LoVo (cell line): Measurements from ENCODE around the gene ANO6.

Experiments
- DNase-seq: peaks from one replicate; pipeline ENCODE4 v3.0.0-alpha.2; 2016; ENCODE audit warnings: low spot score

ANO6 gene

DNA sequence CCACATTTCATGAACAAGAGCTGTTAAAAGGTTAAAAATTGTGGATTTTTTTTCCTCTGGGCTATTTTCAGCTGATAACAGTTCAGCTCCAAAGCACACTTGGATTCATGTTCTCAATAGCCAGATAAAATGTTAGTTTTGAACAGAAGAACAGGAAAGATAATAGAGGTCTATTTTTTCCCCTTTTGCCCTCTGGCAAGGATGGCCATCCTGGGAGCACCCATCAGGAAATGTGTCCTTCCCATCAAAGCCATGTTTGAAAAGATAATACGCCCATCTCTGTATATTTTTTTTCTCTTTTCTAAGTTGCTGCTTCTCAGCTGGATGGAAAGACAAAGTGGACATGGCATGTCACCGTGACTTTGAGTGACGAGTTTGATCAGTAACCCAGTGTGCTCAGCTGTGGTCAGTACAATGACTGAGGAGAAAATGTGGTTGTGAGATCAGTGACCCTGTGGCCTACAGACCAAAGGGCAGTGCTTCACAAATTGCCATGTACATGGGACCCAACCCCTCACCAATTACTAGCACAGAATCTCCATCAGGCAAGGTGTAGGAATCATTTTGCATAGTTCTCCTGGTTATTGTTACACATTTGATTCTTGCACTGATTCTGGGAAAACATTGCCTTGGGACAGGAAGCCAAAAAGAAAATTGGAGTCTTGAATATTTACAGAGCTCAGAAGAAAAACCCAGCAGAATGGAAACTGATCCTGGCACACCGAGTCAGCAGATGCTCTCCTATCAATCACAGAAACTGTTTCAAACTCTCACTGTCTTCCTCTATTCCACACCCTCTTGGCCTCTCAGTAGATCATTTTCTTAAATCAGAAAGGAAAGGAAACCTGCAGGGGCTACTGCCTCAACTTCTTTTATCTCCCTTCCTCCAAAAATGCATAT, 64.3 kb downstream of the ANO6 start:
- DNase-seq = no peak

DNA sequence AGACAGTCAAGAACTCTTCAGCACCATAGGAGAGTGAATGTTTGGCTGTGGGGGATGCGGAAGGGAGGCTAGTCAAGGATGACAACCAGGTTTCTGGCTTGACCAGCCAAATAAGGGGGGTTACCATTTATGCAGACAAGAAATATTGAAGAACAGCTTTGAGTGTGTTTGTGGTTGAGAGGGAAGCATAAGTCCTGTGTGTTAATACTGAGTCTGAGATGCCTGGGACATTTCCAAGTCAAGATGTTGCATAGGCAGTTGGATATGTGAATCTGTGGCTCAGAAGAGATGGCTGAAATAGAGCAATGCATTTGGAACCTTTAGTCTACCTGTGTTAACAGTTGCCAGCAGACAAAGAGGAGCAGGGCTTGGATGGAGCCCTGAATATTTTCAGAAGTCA, 66.1 kb downstream of the ANO6 start:
- DNase-seq = no peak

DNA sequence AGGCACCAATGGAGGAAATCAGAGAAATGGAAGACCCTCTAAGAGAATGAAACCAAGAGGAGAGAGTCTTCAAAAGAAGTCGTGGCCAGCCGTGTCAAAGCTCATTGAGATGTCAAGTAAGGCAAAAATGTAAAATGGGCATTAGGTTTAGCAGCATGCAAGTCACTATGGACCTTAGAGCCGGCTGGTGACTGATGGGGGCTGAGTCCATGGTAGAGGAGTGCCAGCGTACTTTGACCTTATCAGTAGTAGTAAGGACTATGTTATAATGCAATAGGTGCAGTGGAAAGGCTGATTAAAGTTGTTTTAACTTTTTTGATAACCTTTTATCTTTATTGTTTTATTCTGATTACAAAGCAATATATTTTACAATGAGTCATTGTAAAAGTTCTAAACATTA, 66.5 kb downstream of the ANO6 start:
- peak; percentile 59 for DNase-seq

DNA sequence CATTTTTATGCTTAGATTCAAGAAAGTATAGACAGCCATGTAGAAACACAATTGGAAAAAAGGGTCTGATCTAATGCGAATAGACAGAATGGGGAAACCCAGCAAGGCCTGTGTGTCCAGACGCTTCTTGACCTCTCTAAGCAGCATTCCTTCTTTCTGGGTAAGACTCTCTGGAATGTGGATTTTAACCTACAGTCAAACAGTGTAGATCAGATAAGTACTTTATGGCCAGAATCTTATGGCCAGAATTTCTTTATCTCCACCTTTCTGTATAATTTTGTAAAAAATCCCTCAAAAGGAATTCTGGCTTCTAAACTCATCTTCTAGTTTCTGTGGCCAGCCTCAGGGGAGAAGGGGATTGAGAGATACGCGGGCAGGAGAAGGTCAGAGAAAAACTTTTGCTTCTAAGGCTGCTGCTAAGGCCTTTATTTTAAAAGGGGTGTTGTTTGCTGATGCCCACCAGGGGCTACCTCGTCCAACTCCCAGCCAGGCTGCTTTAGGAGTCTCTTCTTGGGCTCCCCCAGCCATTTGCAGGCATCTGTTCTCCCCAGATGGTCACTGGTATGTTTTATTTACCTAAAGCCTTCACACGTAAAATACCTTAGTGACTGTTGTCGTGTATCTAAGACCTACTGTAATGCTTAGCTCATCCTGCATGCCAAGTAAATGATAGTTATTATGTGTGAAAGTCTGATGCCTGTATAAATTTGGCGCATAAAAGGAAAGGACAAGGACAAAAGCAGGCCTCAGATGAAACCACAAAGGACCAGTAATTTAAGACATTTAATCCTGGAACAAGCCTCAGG, 68.4 kb downstream of the ANO6 start:
- peak; percentile 48 for DNase-seq

DNA sequence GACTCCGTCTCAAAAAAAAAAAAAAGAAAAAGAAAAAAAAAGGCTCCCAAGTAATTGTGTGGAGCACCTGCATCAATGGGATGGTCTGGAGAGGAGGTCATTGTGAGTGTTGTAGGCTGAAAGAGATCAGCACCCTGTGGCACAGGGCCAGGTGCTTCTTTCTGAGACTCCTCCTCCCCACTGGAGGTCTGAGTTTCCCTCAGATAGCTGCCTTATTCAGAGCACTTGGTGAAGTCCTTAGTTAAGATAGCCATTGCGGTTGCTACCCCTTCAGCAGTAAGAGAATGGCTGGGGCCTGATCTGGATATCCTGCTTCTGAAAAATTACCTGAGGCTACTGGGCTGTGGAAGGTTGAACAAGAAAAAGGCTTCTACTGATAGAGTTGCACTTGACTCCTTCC, 69.8 kb downstream of the ANO6 start:
- DNase-seq = no peak

DNA sequence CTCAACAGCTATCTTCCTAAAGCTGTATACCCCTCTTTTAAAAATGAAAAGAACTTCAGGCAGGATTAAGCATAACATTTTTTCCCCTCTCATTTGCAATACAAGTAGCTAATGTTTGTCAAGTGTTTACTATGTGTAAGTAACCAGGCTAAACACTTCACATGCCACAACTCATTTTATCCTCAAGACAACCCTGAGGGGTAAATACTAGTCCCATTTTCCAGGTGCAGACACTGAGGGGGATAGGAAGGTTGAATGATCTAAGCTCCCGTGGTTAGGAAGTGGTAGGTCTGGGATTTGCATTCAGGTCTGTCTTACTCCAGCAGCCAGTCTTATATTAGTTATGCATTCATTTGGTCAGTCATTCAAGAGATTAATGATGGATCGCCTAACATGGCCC, 70.7 kb downstream of the ANO6 start:
- no peak for DNase-seq

DNA sequence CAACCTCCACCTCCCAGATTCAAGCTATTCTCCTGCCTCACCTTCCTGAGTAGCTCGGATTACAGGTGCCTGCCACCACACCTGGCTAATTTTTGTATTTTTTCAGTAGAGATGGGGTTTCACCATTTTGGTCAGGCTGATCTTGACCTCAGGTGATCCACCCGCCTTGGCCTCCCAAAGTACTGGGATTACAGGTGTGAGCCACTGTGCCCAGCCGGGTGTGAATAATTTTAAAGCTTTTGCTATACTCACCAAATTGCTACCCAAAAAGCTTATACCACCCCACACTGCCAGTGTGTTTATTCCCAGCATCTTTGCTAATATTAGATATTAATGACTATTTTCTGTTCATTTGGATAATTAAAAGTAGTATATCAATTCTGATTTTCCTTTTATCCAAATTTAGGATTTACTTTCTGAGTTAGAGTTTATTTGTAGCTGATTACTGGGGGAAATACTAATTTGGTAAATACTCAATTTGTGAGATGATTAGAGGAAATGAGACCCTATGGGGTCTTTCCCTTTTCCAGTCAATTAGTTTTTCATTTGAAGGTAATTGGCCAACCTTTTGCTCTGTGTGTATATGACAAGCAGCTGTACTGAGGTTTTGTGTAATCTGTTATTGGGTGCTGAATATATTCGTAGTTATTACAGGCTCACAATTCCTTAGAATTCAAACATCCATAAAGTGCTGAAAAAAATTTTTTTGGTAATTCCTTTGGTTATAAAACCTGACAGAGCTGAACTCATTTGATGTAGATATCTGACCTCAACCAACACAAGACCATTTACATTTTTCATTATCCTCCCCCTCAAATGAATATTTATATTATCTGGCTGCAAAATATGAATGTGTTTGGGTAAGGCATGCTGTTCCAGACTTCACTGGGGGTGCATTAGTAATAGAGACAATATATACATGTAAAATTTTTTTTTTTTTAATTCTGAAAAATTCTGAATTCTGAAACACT, 73.6 kb downstream of the ANO6 start:
- no peak for DNase-seq

DNA sequence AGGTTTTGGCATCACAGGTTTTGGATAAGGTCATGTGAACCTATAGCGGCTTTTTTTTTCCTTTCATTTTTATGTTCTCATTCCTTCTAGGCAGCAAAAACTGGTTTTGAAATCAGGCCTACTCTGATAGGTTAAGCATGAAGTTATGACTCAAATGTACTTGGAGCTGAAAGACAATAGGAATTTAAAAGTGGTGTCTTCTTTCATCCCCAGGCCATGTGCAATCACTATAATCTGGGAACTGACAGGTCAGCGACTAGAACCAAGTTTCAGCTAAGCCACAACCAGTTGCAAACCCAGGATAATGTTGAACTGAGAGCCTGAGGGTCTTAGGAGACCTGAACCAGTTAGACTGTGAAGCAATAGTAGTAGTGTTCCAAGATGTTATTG, 74.3 kb downstream of the ANO6 start:
- DNase-seq = no peak

DNA sequence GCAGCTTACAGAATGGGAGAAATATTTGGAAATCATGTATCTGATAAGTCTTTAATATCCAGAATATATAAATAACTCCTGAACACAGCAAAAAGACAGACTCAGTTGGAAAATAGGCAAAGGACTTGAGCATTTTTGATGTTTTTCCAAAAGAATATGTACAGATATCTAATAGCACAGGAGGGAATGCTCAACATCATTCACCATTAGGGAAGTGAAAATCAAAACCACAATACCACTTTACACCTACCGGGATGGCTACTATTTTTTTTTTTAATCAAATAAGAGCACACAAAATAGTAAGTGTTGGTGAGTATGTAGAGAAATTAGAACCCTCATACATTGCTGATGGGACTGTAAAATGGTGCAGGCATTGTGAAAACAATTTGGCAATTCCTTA, 75.6 kb downstream of the ANO6 start:
- no peak for DNase-seq

DNA sequence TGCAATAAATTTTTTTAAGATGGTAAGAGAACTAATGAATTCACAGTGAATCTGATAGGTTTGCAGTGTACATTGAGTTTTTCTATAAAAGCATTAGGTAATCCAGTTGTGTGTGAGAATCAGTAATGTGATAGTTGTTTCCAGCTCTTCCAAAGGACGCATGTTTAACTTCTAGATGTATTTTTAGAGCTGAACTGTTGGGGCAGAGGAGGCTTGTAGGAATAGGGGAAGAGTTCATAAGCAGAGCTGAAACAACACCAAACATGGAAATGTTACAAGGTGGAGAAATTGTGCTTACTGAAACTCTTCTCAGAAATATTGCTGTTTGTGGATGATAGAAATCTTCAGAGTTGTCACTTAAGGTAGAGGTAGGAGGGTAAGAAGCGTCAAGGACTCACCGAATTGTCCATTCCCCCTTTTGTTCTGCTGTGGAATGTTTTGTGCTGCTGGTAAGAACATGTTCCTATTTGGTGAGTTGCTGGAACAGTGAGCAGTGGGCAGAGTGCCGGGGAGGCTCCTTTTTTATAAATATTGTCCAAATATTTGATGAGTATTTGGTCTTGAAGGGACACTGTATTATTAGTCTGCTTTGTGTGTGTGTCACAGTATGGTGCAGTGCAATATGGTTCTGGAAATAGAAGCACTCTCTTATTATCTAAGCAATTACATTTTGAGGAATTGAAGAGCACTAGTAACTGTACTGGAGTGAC, 76.7 kb downstream of the ANO6 start:
- no peak for DNase-seq

DNA sequence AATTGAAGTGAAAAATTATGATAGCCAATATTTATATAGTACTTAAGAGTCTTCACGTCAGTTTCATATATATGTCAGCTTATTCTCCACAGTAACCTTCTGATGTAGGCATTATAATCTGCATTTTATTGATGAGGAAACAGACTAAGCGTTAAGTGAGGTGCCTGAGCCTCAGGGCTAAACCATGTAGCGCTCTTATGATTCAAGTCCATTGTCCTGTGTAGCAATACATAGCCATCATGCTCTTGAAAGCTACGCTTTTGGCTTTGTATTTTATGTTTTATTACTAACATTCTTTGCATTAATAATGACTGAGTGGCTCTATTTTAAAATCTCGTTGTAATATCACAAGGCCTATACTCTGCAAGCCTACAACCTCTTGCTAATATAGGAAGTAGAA, 79.0 kb downstream of the ANO6 start:
- DNase-seq = no peak

DNA sequence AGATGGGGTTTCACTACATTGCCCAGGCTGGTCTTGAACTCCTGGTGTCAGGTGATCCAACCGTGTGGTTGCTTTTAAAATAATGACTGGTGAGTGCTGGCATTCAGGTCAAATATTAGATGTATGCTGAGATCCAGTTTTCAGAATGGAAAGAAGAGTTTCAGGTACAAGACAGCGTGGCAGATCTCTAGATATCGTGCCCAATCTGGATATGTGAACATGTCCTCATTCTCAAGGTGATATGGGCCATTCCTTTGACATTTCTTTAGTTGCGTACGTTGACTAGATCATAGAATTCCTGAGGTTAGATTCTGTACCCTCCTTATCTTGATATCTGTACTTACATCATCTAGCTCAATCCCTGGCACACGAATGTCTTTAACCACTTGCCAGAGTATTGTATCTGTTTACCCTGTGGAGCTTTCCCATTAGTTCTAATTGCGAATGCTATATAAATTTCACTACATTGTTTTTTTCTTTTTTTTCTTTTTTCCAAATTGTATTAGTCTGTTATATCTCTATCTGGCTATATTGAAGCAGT, 80.2 kb downstream of the ANO6 start:
- DNase-seq = no peak

DNA sequence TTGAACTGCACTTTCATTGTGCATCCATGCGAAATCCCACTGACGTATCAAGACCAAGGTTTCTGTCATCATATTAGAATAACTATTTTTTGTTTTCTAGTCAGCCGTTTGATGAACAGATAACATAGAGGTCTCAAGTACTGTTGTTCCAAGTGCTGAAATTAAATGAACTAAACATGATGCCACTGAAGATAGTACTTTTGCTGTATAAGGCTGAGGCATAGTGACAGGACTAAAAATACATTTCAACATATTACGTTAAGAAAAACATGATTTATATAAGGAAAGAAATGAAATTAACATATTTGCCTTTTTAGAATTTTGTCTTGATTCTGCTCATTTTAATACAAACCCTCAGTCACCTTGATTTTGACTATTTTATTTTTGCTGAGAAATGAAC, 82.2 kb downstream of the ANO6 start:
- no peak for DNase-seq

DNA sequence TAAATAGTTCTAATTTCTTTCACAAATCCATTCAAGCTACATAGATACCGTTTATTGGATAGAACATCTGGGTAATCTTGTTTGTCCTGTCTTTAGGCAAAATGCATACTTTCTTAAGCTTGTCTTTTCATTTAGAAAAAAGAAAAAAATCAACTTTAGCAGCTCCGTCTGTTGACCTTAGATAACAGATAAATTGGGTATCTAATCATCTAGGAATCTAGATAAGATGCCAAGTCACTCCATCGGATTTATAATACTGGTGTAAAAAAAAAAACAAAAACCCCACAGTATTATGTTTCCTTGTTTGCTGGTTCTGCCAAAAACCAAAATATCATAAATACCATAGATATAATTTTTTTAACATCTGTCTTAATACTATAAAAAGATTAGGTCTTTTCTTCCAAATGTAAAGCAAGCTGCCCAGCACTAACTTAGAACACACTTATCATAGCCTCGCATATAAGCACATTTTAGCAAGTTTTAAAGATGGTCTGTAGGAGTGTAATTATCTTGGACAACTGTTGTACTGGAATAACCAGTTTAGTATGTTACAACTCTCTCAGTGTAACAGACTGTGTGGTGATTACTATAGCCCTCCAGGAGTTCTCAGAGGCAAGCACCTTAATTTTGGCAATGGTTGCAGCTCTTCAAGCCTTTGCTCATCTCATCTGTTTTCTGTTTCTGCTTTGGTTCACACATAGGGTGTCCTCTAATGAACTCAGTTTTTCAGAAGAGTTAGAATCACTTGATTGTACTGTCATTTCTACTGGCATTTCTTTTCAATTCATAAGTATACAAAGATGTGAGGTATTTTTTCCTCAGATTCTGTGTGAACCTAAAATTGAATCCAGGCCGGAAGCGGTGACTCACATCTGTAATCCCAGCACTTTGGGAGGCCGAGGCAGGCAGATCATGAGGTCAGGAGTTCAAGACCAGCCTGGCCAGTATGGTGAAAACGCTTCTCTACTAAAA, 83.1 kb downstream of the ANO6 start:
- peak; percentile 28 for DNase-seq

DNA sequence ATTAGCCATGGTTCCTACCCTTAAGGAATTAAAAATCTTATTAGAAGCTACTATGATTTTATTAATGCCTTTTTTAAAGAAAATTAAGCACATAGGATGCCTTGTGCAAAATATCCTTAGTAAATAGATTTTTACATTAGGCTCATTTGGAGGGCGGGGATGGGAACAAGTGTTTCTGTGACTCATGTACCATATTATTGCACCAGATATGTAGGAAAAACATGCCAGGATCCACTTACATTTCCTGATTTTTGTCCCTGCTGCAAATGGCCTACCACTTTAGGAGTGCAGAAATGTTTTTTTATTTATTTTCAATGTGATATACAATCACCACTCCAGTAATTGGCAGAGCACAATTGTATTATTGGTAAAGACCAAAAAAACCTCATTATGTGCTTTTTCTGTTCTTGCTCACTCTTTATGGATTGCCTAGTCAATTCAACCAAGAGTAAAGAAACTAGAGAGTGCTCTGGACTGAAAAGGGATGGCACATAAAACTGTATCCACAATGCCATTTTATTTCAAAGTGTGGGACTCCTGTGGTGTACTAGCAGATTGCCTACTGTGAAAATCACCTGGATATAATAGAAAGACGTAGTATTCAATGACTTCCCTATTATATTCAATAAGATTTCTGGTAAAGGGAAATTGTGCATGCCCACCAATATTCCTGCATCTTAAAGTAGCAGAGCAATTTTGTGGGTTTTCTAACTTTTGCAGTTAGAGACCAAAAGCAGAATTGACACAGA, 86.9 kb downstream of the ANO6 start:
- no peak for DNase-seq

DNA sequence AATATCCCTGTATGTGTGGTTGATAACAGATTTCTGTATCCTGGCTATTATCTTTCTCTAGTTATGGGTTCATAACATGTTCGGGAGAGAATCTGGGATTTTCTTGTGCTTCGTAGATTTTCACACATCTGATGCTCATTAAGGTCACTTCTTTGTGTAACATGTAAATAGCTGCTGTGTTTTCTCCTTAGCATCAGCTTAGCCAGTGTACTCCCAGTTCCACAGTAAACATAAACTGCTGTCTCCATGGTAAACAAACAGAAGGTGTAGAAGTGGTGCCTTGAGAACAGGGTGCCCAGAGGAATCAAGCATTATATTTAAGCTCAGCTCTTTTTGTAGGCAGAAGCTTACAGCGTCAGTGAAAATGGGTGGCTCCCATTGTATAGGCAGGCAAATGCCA, 88.0 kb downstream of the ANO6 start:
- no peak for DNase-seq

DNA sequence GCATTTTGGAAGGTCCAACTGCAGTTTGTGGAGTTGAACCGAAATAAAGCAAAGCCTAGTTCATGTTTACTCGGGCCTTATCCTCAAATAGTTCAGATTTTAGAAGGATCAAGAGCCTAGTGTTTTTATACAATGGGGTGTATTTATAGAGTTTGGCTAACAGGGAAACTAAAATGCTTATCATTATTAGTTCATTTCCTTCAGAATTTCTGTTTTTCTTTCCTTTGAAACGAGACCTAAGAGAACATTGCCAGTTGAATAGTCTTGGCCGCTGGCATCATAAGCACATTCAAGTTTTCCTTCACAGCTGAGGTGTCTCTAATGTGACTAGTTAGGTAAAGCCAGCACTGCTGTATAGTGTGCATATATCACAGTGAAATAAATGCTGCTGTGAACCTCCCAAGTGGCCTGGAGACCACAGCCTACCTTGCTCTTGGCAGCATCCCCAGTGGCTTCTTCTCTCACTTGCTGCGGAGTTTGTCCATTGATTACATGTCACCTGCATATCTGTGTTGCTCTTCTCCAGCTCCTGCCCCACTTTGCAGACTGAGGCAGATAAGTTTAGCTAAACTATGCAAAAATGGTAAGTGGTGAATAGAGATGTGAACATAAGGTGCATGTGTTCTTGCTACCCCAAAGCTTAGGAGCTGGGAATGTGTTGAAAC, 88.8 kb downstream of the ANO6 start:
- no peak for DNase-seq

DNA sequence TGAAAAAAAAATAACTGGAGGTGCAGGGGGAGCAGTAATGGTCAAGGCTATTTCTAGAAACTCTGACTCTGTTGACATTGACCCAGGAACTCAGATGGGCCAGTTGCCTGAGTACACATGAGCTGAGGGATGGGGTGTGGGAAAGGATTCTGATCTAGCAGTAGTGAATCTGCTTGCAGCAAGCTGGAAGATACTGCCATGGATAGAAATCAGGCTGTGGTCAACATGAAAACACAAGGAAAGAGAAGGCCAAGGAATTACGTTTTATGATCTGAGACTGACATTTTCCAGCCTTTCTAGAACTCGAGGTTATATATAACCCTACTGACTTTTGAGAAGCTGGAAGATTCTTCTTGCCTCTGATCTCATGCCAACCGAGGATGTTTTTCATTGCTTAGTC, 90.0 kb downstream of the ANO6 start:
- no peak for DNase-seq
